ENCODE measurements around the gene LRWD1. TPM values are rescaled to one million over a fixed set of nuclear protein-coding genes. Genes with fewer than 3 reads are reported as not detected.
"Not testable (repeated sequence)": the region's sequence is repeated elsewhere in the genome, so short reads cannot be mapped to it uniquely, and the experiment has no call there.

The LRWD1 gene
- total RNA-seq, 2 experiments from 2014 or later = 20.1 to 20.7 TPM

DNA sequence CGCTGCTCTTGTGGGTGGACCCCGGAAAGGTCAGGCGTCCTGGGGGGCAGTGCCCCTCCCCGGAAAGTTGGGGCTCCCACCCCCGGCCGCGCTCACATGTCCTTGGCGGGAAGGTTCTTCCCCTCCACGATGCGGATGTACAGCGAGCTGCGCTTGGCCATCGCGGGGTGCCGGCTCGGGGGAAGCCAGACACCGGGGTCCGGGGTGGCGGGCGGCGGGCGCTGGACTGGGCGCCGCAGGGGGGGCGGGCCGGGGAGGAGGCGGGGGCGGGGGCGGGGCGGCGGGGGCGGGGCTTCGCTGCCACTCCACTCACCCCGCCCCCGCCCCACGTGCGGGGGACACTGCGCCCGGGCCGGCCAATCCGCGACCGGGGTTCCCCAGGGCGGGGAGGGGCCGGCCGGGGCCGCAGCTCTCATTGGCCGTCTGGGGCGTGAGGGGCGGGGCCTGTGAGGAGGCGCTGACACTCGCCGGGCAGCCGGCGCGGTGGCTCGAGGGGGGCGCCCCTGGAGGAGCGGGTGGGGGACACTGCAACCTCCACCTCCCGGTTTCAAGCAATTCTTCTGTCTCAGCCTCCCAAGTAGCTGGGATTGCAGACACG is 52.9 kb downstream of the LRWD1 start, which contains the start of gene RASA4B:
Gene RASA4B, minus strand, starts transcription at position 228 of the 598 bp plus-strand sequence. Its CDS starts 67 bp downstream, at position 161.
- H3K4me1 Mint-ChIP-seq, H3K4me3 Mint-ChIP-seq, H3K9me3 Mint-ChIP-seq, H3K27me3 Mint-ChIP-seq, H3K36me3 Mint-ChIP-seq, H3K27ac Mint-ChIP-seq, DNase-seq: not testable (repeated sequence)

DNA sequence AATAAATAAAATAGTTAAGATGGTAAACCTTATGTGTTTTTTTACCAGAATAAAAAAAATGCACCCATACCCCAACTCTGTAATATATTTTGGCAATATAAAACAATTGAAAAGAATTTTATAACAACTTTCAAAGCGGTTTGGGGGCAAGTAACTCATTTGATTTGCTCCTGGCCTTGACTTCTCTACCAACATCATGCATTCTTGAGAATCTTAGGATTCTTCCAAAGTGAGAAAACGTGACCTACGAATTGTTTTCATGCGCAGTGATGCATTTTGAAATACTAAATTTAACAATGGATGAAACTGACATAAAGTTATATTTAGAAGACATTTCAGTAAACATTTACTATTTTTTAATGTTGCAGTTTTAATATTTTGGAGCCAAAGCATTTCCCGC is 56.0 kb downstream of the LRWD1 start:
- not testable (repeated sequence) for H3K27ac Mint-ChIP-seq, H3K27me3 Mint-ChIP-seq, H3K4me1 Mint-ChIP-seq, H3K36me3 Mint-ChIP-seq, H3K9me3 Mint-ChIP-seq, H3K4me3 Mint-ChIP-seq, DNase-seq

Other genes starting within 250 kb of the LRWD1 start
- gene SH2B2, start 178.1 kb upstream of the LRWD1 start, total RNA-seq = 1 to 10 TPM; 2.9 to 3.6 TPM
- not detected for gene SPDYE6, start 108.5 kb upstream of the LRWD1 start, total RNA-seq
- gene PRKRIP1, start 68.6 kb upstream of the LRWD1 start, total RNA-seq = 10 to 100 TPM; 25.1 to 25.2 TPM
- 10 to 100 TPM; 41.4 to 46.2 TPM for gene ORAI2, start 31.4 kb upstream of the LRWD1 start, total RNA-seq
- gene ALKBH4, start 121 bp upstream of the LRWD1 start, total RNA-seq = 10 to 100 TPM in 1 of 2 experiments, 1 to 10 TPM in 1; 8.8 to 10.1 TPM
- 10 to 100 TPM; 63.5 to 67.1 TPM for gene POLR2J, start 13.9 kb downstream of the LRWD1 start, total RNA-seq
- 10 to 100 TPM; 23.6 to 25.2 TPM for gene RASA4B, start 52.8 kb downstream of the LRWD1 start, total RNA-seq
- 1 to 10 TPM; 6.4 to 9.6 TPM for gene UPK3BL2, start 78.7 kb downstream of the LRWD1 start, total RNA-seq
- not detected for gene SPDYE2, start 86.2 kb downstream of the LRWD1 start, total RNA-seq
- gene POLR2J3, start 107.6 kb downstream of the LRWD1 start, total RNA-seq = 10 to 100 TPM; 19.7 to 23.3 TPM
- 10 to 100 TPM; 53.7 to 54.2 TPM for gene RASA4, start 151.8 kb downstream of the LRWD1 start, total RNA-seq
- 10 to 100 TPM; 14.1 to 19.4 TPM for gene UPK3BL1, start 177.8 kb downstream of the LRWD1 start, total RNA-seq
- not detected for gene SPDYE2B, start 185.3 kb downstream of the LRWD1 start, total RNA-seq
- 1 to 10 TPM; 6.5 to 6.9 TPM for gene POLR2J2, start 206.7 kb downstream of the LRWD1 start, total RNA-seq

Data from activated naive CD8-positive, alpha-beta T cell treated with anti-CD3 and anti-CD28 coated beads for 36 hours (primary cell).